Loucy (cell line): ENCODE results near the gene LEF1.

Source experiments
- H2AFZ ChIP-seq: fragments of 200-600 bp; sonication (generic); 2 replicates; pipeline ENCODE4 v1.6.0; 2016; ENCODE audit warnings: antibody characterized with exemption, mild to moderate bottlenecking, low read length, moderate library complexity
- H3F3A ChIP-seq: fragments of 200-600 bp; 2 replicates; pipeline ENCODE4 v1.6.0; 2016; ENCODE audit warnings: antibody characterized with exemption, low read depth, mild to moderate bottlenecking
- H3K27me3 ChIP-seq: fragments of 200-600 bp; sonication (generic); 2 replicates; pipeline ENCODE4 v1.6.1; 2014; ENCODE audit warnings: low read length, mild to moderate bottlenecking; ENCODE audit not compliant: insufficient read depth, poor library complexity, severe bottlenecking
- H3K36me3 ChIP-seq: fragments of 200-600 bp; sonication (generic); 2 replicates; pipeline ENCODE4 v1.6.1; 2016; ENCODE audit warnings: low read length; ENCODE audit not compliant: insufficient read depth
- H3K4me1 ChIP-seq: fragments of 200-600 bp; sonication (generic); 2 replicates; pipeline ENCODE4 v1.5.1; 2014; ENCODE audit warnings: low read length, mild to moderate bottlenecking; ENCODE audit not compliant: insufficient read depth, poor library complexity, severe bottlenecking
- H3K4me2 ChIP-seq: fragments of 200-600 bp; sonication (generic); 2 replicates; pipeline ENCODE4 v1.6.0; 2014; ENCODE audit warnings: antibody characterized with exemption, low read length, low read depth, mild to moderate bottlenecking; ENCODE audit not compliant: poor library complexity, severe bottlenecking
- H3K4me3 ChIP-seq: fragments of 200-600 bp; sonication (generic); 2 replicates; pipeline ENCODE4 v1.5.1; 2014; ENCODE audit warnings: low read length, mild to moderate bottlenecking, mixed read lengths; ENCODE audit not compliant: poor library complexity, severe bottlenecking
- H3K79me2 ChIP-seq: fragments of 200-600 bp; sonication (generic); 2 replicates; pipeline ENCODE4 v1.6.1; 2014; ENCODE audit warnings: low read length; ENCODE audit not compliant: insufficient read depth
- H3K9ac ChIP-seq: fragments of 200-600 bp; sonication (generic); 2 replicates; pipeline ENCODE4 v1.6.0; 2014; ENCODE audit warnings: mild to moderate bottlenecking, low read depth, low read length, moderate library complexity; ENCODE audit not compliant: poor library complexity, severe bottlenecking
- H3K9me2 ChIP-seq: fragments of 200-600 bp; sonication (generic); replicated peaks from 2 replicates; pipeline ENCODE4 v1.6.1; 2016; ENCODE audit warnings: low read depth, low read length, mixed read lengths
- H3K9me3 ChIP-seq: fragments of 200-600 bp; sonication (generic); 2 replicates; pipeline ENCODE4 v1.6.1; 2014; ENCODE audit warnings: mild to moderate bottlenecking, antibody characterized with exemption, low read length, low read depth; ENCODE audit not compliant: insufficient read depth
- H4K20me1 ChIP-seq: fragments of 200-600 bp; sonication (generic); 2 replicates; pipeline ENCODE4 v1.6.0; 2014; ENCODE audit warnings: antibody characterized with exemption, low read length, mild to moderate bottlenecking; ENCODE audit not compliant: insufficient read depth, poor library complexity, severe bottlenecking
- CTCF ChIP-seq: fragments of 200-600 bp; sonication (generic); conservative IDR thresholded peaks from 2 replicates; pipeline ENCODE4 v1.5.1; 2014; ENCODE audit warnings: mild to moderate bottlenecking, antibody characterized with exemption, low read length
- EZH2phosphoT487 ChIP-seq: fragments of 200-600 bp; IDR thresholded peaks from 2 replicates; pipeline ENCODE4 v1.6.1; 2018; ENCODE audit warnings: antibody characterized with exemption, mild to moderate bottlenecking, moderate library complexity, borderline replicate concordance

Gene LEF1

DNA sequence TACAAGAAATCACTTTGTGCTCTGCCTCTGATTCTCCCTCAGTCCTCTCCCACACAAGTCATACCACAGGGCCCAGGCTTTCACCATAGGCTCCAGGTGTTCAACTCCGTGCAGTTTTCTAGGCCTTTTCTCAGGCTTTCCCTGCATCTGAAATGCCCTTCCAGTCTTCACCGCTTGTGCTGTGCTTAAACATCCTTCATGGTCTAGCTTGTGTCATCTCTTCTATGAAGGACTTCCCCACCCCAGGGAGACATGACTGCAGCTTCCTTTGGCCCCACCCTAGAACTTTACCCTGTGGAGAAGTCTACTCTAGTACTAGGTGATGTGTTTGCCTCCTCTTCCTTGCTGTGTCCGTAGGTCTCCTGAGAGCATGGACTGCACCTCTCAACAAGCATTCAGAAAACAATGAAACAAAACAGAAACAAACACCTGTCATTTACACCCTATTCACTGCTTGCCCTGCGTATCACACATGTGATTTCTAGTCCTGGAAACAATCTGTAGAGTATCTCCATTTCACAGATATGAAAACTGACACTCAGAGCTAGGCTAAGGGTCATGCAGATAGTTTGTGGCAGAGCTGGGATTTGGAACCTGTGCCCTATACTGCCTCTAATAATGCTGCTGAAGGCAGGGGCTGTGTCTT lies 22.7 kb upstream of the LEF1 start:
- H3K79me2 ChIP-seq, result no peaks in the 10 kb centered on the region
- no peak overlapping the region for H3K4me2 ChIP-seq
- TF ChIP-seq EZH2phosphoT487 (no peak), CTCF (no peak)
- no peaks in the 10 kb centered on the region for H3F3A ChIP-seq
- no peak overlapping the region for H3K4me3 ChIP-seq
- H2AFZ ChIP-seq, result no peak overlapping the region
- H3K9me3 ChIP-seq, result no peaks in the 10 kb centered on the region
- H3K36me3 ChIP-seq, result no peaks in the 10 kb centered on the region
- H3K9me2 ChIP-seq, result no peaks in the 10 kb centered on the region
- H4K20me1 ChIP-seq, result no peaks in the 10 kb centered on the region
- no peaks in the 10 kb centered on the region for H3K27me3 ChIP-seq
- no peak overlapping the region for H3K9ac ChIP-seq
- peaks cover 16% of the 10 kb centered on the region for H3K4me1 ChIP-seq

GRCh38 chr4:108188770-108189169 lies 20.0 kb upstream of the LEF1 start:
- H4K20me1 ChIP-seq, result no peaks in the 10 kb centered on the region
- no peak overlapping the region for H3K9ac ChIP-seq
- no peaks in the 10 kb centered on the region for H3F3A ChIP-seq
- no peaks in the 10 kb centered on the region for H3K27me3 ChIP-seq
- H3K4me2 ChIP-seq, result no peak overlapping the region
- H3K4me1 ChIP-seq, result peaks cover 35% of the 10 kb centered on the region
- no peaks in the 10 kb centered on the region for H3K9me3 ChIP-seq
- H3K36me3 ChIP-seq, result no peaks in the 10 kb centered on the region
- no peaks in the 10 kb centered on the region for H3K9me2 ChIP-seq
- no peak overlapping the region for H3K4me3 ChIP-seq
- H3K79me2 ChIP-seq, result no peaks in the 10 kb centered on the region
- no peak overlapping the region for H2AFZ ChIP-seq
- TF ChIP-seq CTCF (no peak), EZH2phosphoT487 (no peak)

- H3K9me2 ChIP-seq, result no peaks in the 10 kb centered on the region
- no peaks in the 10 kb centered on the region for H3K9me3 ChIP-seq
- H3K4me2 ChIP-seq, result no peak overlapping the region
- no peak for TF ChIP-seq EZH2phosphoT487
- no peak for TF ChIP-seq CTCF
- peaks cover 37% of the 10 kb centered on the region for H3K4me1 ChIP-seq
- no peaks in the 10 kb centered on the region for H3K79me2 ChIP-seq
- no peak overlapping the region for H3K9ac ChIP-seq
- no peaks in the 10 kb centered on the region for H3F3A ChIP-seq
- no peaks in the 10 kb centered on the region for H3K36me3 ChIP-seq
- H3K27me3 ChIP-seq, result no peaks in the 10 kb centered on the region
- no peak overlapping the region for H2AFZ ChIP-seq
- no peaks in the 10 kb centered on the region for H4K20me1 ChIP-seq
- H3K4me3 ChIP-seq, result no peak overlapping the region
Observed at GRCh38 chr4:108185252-108185651, 16.5 kb upstream of the LEF1 start.
